Peyer's patch (tissue), 4 donors: ENCODE data around the gene CTNNA2.

ENCODE experiments used
- CTCF ChIP-seq, 6 experiments: fragments of 450-650 bp in 4 of 6; fragments of 200-600 bp in 2 of 6; sonication (generic) in 1 of 6; IDR thresholded peaks; one replicate each; pipeline ENCODE4 v1.5.1; 2017 to 2019; ENCODE audit warnings: antibody characterized with exemption in 6 of 6, mild to moderate bottlenecking in 3 of 6, moderate library complexity in 1 of 6
- POLR2A ChIP-seq, 2 donors: fragments of 450-650 bp; IDR thresholded peaks; one replicate each; pipeline ENCODE4 v1.5.1; 2017; ENCODE audit warnings: antibody characterized with exemption in 2 of 2, mild to moderate bottlenecking in 2 of 2, moderate library complexity in 2 of 2

- no peak for TF ChIP-seq CTCF (IDR thresholded peaks at IDR 0.05)
- no peak for TF ChIP-seq POLR2A (IDR thresholded peaks at IDR 0.05)
These were observed 786.8 kb downstream of the CTNNA2 start for GRCh38 chr2:80299661-80300060.
